Measurements from ENCODE around the gene DNAJC6. TPM values are rescaled to one million over a fixed set of nuclear protein-coding genes. Genes with fewer than 3 reads are reported as not detected.

DNAJC6 gene
- polyA plus RNA-seq, 1 of the 3 experiments (the other 2 are of a cell fraction): 1.9 TPM

- H3K4me2 ChIP-seq: no peak overlapping the region
- TF ChIP-seq PBX3 (IDR thresholded peaks at IDR 0.05) (no peak), NRF1 (IDR thresholded peaks at IDR 0.05; ENCODE audit: low read depth, low read length) (no peak), CTCF (IDR thresholded peaks at IDR 0.05) (no peak), YY1 (IDR thresholded peaks at IDR 0.05; ENCODE audit: low read depth) (no peak), NFIC (IDR thresholded peaks at IDR 0.05; ENCODE audit: borderline replicate concordance) (no peak)
- no peaks in the 10 kb centered on the region for H3K36me3 ChIP-seq (replicated peaks in 1 of 2; ENCODE audit: control insufficient read depth in 1 of 2, insufficient read depth in 2 of 2, low read length in 1 of 2)
- no peaks in the 10 kb centered on the region for H3K27me3 ChIP-seq (ENCODE audit: insufficient read depth)
- H3K4me3 ChIP-seq (ENCODE audit: low read depth in 2 of 2, low read length in 1 of 2): no peak overlapping the region
- H3K9me3 ChIP-seq: no peaks in the 10 kb centered on the region
- H3K4me1 ChIP-seq (ENCODE audit: control insufficient read depth in 1 of 2, insufficient read depth in 2 of 2, low read depth in 1 of 2, low read length in 1 of 2): peaks cover 0 to 18% of the 10 kb centered on the region in 2 experiments; a peak in 2 of 4 replicates
- no peak overlapping the region for H2AFZ ChIP-seq (ENCODE audit: low read depth)
- H4K20me1 ChIP-seq (ENCODE audit: insufficient read depth): no peaks in the 10 kb centered on the region
- H3K9ac ChIP-seq: no peak overlapping the region
- POLR2A ChIA-PET: interaction anchor here (1.4 kb wide), 1 partner anchor 98 kb away, joined by 3 read pairs; the partner anchor contains the start of genes LEPR and LEPROT
- WGBS (ENCODE audit: low lambda C conversion rate): 3% methylated on average over 2 of the region's 2 CpGs
- no peak for DNase-seq
- H3K9me2 ChIP-seq: no peaks in the 10 kb centered on the region
- no peak overlapping the region for H3K27ac ChIP-seq (ENCODE audit: low read depth in 2 of 2, low read length in 1 of 2)
- CTCF ChIA-PET: interaction anchor here (0.7 to 1.7 kb wide), 3 partner anchors 9 to 11 kb away, joined by 3 to 6 read pairs (median 5); no protein-coding TSS in a partner anchor
- H3K79me2 ChIP-seq (ENCODE audit: insufficient read depth): no peaks in the 10 kb centered on the region
- no peaks in the 10 kb centered on the region for H3F3A ChIP-seq (replicated peaks; ENCODE audit: insufficient read depth)
These were observed 12.5 kb downstream of the DNAJC6 start for GRCh38 chr1:65321879-65322278.

- POLR2A ChIA-PET: no interaction called here
- TF ChIP-seq NFIC (IDR thresholded peaks at IDR 0.05; ENCODE audit: borderline replicate concordance) (no peak), TCF12 (IDR thresholded peaks at IDR 0.05) (no peak), GATA2 (CRISPR knock-in tag; IDR thresholded peaks at IDR 0.05) (no peak)
- H3K9ac ChIP-seq: no peak overlapping the region
- H3K27ac ChIP-seq (ENCODE audit: low read depth in 2 of 2, low read length in 1 of 2): no peak overlapping the region
- peaks cover 0 to 11% of the 10 kb centered on the region in 2 experiments; a peak in 1 of 4 replicates for H3K4me1 ChIP-seq (ENCODE audit: control insufficient read depth in 1 of 2, insufficient read depth in 2 of 2, low read depth in 1 of 2, low read length in 1 of 2)
- H4K20me1 ChIP-seq (ENCODE audit: insufficient read depth): no peaks in the 10 kb centered on the region
- H2AFZ ChIP-seq (ENCODE audit: low read depth): no peak overlapping the region
- H3F3A ChIP-seq (replicated peaks; ENCODE audit: insufficient read depth): no peaks in the 10 kb centered on the region
- 74% methylated on average over 5 of the region's 5 CpGs for WGBS (ENCODE audit: low lambda C conversion rate)
- H3K27me3 ChIP-seq (ENCODE audit: insufficient read depth): no peaks in the 10 kb centered on the region
- no peak overlapping the region for H3K4me3 ChIP-seq (ENCODE audit: low read depth in 2 of 2, low read length in 1 of 2)
- no peaks in the 10 kb centered on the region for H3K9me2 ChIP-seq
- no peak for DNase-seq
- H3K4me2 ChIP-seq: no peak overlapping the region
- H3K36me3 ChIP-seq (replicated peaks in 1 of 2; ENCODE audit: control insufficient read depth in 1 of 2, insufficient read depth in 2 of 2, low read length in 1 of 2): no peaks in the 10 kb centered on the region
- H3K79me2 ChIP-seq (ENCODE audit: insufficient read depth): no peaks in the 10 kb centered on the region
- CTCF ChIA-PET: interaction anchor here (1.2 to 1.7 kb wide), 2 partner anchors 13 to 87 kb away, joined by 3 to 6 read pairs; no protein-coding TSS in a partner anchor
- no peaks in the 10 kb centered on the region for H3K9me3 ChIP-seq
These were observed 13.9 kb downstream of the DNAJC6 start for GRCh38 chr1:65323246-65323645.

DNA sequence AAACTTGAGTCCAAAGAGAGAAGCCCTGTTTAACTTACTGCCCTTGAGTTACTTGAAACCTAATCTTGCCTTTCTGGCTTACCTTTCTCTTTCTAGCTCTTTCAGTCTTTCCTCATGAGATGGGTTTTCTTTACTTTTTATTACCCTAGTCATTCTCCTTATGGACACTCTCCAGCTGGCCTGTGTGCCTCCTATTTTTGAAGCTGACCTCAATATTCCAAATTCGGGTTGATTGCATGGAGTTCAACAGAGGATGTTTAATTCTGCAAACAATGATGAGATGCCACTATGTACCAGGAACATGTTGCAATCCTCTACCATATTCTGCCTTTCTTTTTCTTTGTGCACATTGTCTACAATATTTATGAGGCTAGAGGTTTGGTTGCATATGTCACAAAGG, 20.7 kb downstream of the DNAJC6 start:
- no peaks in the 10 kb centered on the region; a peak in 1 of 4 replicates for H3K4me1 ChIP-seq (ENCODE audit: control insufficient read depth in 1 of 2, insufficient read depth in 2 of 2, low read depth in 1 of 2, low read length in 1 of 2)
- no peaks in the 10 kb centered on the region for H3K9me3 ChIP-seq
- no peaks in the 10 kb centered on the region for H3K27me3 ChIP-seq (ENCODE audit: insufficient read depth)
- no peak overlapping the region for H3K4me2 ChIP-seq
- no peaks in the 10 kb centered on the region for H3K9me2 ChIP-seq
- ChIA-PET CTCF (interaction anchor here (0.6 kb wide), 1 partner anchor 45 kb away, joined by 3 read pairs; no protein-coding TSS in a partner anchor), POLR2A (no interaction called here)
- no peak overlapping the region for H3K4me3 ChIP-seq (ENCODE audit: low read depth in 2 of 2, low read length in 1 of 2)
- H3K36me3 ChIP-seq (replicated peaks in 1 of 2; ENCODE audit: control insufficient read depth in 1 of 2, insufficient read depth in 2 of 2, low read length in 1 of 2): no peaks in the 10 kb centered on the region
- no peak overlapping the region for H3K27ac ChIP-seq (ENCODE audit: low read depth in 2 of 2, low read length in 1 of 2)
- H3K9ac ChIP-seq: no peak overlapping the region
- H3K79me2 ChIP-seq (ENCODE audit: insufficient read depth): no peaks in the 10 kb centered on the region
- WGBS (ENCODE audit: low lambda C conversion rate): 72% methylated on average over 1 of the region's 1 CpG
- H4K20me1 ChIP-seq (ENCODE audit: insufficient read depth): no peaks in the 10 kb centered on the region
- H2AFZ ChIP-seq (ENCODE audit: low read depth): no peak overlapping the region
- DNase-seq: no peak
- no peaks in the 10 kb centered on the region for H3F3A ChIP-seq (replicated peaks; ENCODE audit: insufficient read depth)
- TF ChIP-seq ZBTB33 (IDR thresholded peaks at IDR 0.05; ENCODE audit: borderline replicate concordance, low read depth) (no peak), RXRA (IDR thresholded peaks at IDR 0.05; ENCODE audit: borderline replicate concordance, low read depth) (no peak), IRF3 (IDR thresholded peaks at IDR 0.05; ENCODE audit: low read depth, low read length) (no peak), JUND (IDR thresholded peaks at IDR 0.05) (no peak), EZH2phosphoT487 (IDR thresholded peaks at IDR 0.05; ENCODE audit: borderline replicate concordance, low read depth) (no peak), NRF1 (IDR thresholded peaks at IDR 0.05; ENCODE audit: low read depth, low read length) (no peak), FOXM1 (IDR thresholded peaks at IDR 0.05; ENCODE audit: low read depth) (no peak), TCF12 (IDR thresholded peaks at IDR 0.05) (no peak), FOXJ3 (CRISPR knock-in tag; IDR thresholded peaks at IDR 0.05) (no peak)
